ENCODE measurements around the gene PYGM.

GRCh38 chr11:64784813-64785581 is 25.2 kb upstream of the PYGM start:
- no peak for TF ChIP-seq REST (IDR thresholded peaks at IDR 0.05; ENCODE audit: insufficient read depth in 1 of 2, low read depth in 2 of 2, low read length in 2 of 2)
- no peak for TF ChIP-seq TAF1 (IDR thresholded peaks at IDR 0.05; ENCODE audit: borderline replicate concordance, insufficient read depth, low read length)
- no peak for TF ChIP-seq POLR2AphosphoS5 (IDR thresholded peaks at IDR 0.05; ENCODE audit: low read depth, low read length)
- TF ChIP-seq FOXP2 (optimal IDR thresholded peaks at IDR 0.05; ENCODE audit: borderline replicate concordance, extremely low read depth, extremely low read length, insufficient read depth): no peak

All from PFSK-1 (cell line).